Effector memory CD8-positive, alpha-beta T cell (primary cell): ENCODE results near the gene KPNB1.

Experiments
- ATAC-seq: fragments of 150-1000 bp; cut with Tn5 transposase; replicated peaks from 2 replicates; pipeline ENCODE4 v1.10.0; 2021; ENCODE audit warnings: mild to moderate bottlenecking, moderate library complexity
- DNase-seq, 3 experiments: peaks; one replicate each; pipeline ENCODE4 v3.0.0; 2021
- H3K27ac Mint-ChIP-seq, 2 donors: one replicate each; pipeline ENCODE4 v1.8.0; 2022; ENCODE audit warnings: mild to moderate bottlenecking in 2 of 2, mixed read lengths in 2 of 2, moderate library complexity in 2 of 2
- H3K27me3 Mint-ChIP-seq, 2 donors: one replicate each; pipeline ENCODE4 v1.8.0; 2022; ENCODE audit warnings: mixed read lengths in 2 of 2
- H3K36me3 Mint-ChIP-seq: one replicate; pipeline ENCODE4 v1.8.0; 2022; ENCODE audit warnings: mild to moderate bottlenecking, moderate library complexity, mixed read lengths; ENCODE audit not compliant: insufficient read depth
- H3K4me1 Mint-ChIP-seq, 2 donors: one replicate each; pipeline ENCODE4 v1.8.0; 2022; ENCODE audit warnings: low read depth in 2 of 2, mixed read lengths in 2 of 2
- H3K4me3 Mint-ChIP-seq, 2 donors: one replicate each; pipeline ENCODE4 v1.8.0; 2022; ENCODE audit warnings: mild to moderate bottlenecking in 2 of 2, mixed read lengths in 2 of 2, moderate library complexity in 2 of 2
- H3K9me3 Mint-ChIP-seq, 2 donors: one replicate each; pipeline ENCODE4 v1.8.0; 2022; ENCODE audit warnings: mixed read lengths in 2 of 2
- total RNA-seq, 9 experiments: gene quantifications; one replicate each; lab custom pipeline; 2026; lab: John Stamatoyannopoulos, UW

KPNB1 gene
- total RNA-seq = 260 to 1,003 (median 366) reads per million in 9 experiments

- Mint-ChIP-seq H3K4me1 (peaks cover 22 to 55% of the 10 kb centered on the region in 2 donors), H3K27me3 (no peaks in the 10 kb centered on the region), H3K36me3 (peaks cover 47% of the 10 kb centered on the region), H3K27ac (peak within 1 kb of the TSS; percentile 87 to 90), H3K4me3 (peak within 1 kb of the TSS; percentile 84 to 87), H3K9me3 (no peaks in the 10 kb centered on the region)
- peak; percentile 94 to 96 (median 95) for DNase-seq
- ATAC-seq = peak; percentile 79
Observed at GRCh38 chr17:47649153-47649971, at the start of gene KPNB1. Gene KPNB1 (plus strand): TSS chr17:47649919. CDS start chr17:47650245, 326 bp downstream.

DNA sequence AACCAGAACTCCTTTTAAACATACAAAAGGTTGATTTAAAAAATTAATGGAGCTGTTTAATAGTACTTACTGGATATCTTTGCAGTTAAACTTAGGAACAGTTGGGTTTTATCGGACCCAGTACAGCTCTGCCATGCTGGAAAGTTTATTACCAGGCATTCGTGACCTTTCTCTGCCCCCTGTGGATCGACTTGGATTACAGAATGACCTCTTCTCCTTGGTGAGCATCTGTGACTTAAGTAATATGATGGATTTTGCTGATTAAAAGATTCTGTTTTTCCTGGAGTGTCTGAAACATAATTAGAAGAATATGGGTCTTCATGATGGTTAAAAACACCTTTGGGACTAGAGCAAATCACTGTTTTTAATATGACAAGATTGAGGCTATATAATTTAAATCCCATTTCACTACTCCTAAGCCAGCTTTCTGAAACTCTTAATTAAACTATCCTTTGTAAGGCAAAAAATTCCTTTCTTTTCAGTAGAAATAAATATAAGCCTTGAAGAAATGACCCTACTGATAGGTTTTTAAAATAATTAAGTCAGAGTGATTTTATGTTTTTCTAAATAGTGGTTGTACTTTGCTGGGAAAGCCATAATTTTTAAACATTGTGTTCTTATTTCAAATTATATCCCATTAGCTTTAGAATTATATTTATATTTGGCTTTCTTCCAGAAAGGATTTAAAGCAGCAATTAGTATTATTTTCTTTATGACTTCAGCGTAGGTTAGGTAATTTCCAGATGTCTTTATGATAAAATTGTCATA, 45.7 kb upstream of the KPNB1 start:
- H3K27me3 Mint-ChIP-seq = no peaks in the 10 kb centered on the region
- ATAC-seq = no peak
- H3K4me1 Mint-ChIP-seq = no peaks in the 10 kb centered on the region
- no peak overlapping the region for H3K4me3 Mint-ChIP-seq
- H3K36me3 Mint-ChIP-seq = peaks cover 64% of the 10 kb centered on the region
- DNase-seq = no peak
- H3K9me3 Mint-ChIP-seq = no peaks in the 10 kb centered on the region
- peak overlapping the region in 1 of 2 donors; percentile 81 for H3K27ac Mint-ChIP-seq

DNA sequence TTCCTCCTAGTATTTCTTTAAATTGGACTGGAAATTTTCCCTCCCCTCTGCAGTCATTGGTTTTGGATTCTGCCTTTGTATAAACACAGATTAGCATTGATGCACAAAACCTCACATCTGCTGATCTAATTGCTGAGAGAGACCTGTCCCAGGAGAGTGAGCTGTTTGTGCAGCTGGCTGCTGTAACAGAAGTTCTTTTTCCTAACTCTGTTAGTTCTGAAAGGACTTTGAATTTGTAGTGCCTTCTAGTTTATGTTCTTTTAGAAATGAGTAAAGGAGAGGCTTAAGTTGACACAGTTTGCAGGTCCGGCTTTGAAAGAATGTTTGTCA, 45.2 kb upstream of the KPNB1 start:
- no peak for DNase-seq
- Mint-ChIP-seq H3K27ac (peak overlapping the region in 1 of 2 donors; percentile 81), H3K9me3 (no peaks in the 10 kb centered on the region), H3K4me3 (no peak overlapping the region), H3K4me1 (no peaks in the 10 kb centered on the region), H3K36me3 (peaks cover 60% of the 10 kb centered on the region), H3K27me3 (no peaks in the 10 kb centered on the region)
- ATAC-seq = no peak

GRCh38 chr17:47605011-47605410, 44.7 kb upstream of the KPNB1 start:
- H3K4me3 Mint-ChIP-seq = no peak overlapping the region
- DNase-seq (no peak), ATAC-seq (no peak)
- H3K27me3 Mint-ChIP-seq = no peaks in the 10 kb centered on the region
- no peaks in the 10 kb centered on the region for H3K9me3 Mint-ChIP-seq
- peak overlapping the region in 1 of 2 donors; percentile 81 for H3K27ac Mint-ChIP-seq
- no peaks in the 10 kb centered on the region for H3K4me1 Mint-ChIP-seq
- peaks cover 56% of the 10 kb centered on the region for H3K36me3 Mint-ChIP-seq

DNA sequence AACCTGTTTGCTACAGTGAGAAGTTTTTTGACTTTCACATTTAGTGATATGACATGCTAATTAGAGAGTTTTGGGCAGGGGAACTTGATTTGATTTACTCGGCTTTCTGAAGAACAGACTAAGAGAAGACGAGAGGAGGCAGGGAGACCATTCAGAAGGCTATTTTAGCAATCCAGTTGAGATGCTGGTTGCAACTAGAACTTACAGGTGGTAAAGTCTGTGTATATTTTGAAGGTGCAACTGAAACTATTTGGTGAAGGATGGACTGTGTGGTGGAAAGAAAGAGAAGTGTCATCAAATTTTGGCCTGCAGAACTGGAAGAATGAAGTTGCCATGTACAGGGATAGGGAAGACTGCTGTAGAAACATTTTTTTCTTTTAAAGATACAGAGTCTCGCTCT, 42.2 kb upstream of the KPNB1 start:
- Mint-ChIP-seq H3K27ac (peak overlapping the region in 1 of 2 donors; percentile 8), H3K9me3 (no peaks in the 10 kb centered on the region), H3K4me3 (no peak overlapping the region), H3K27me3 (no peaks in the 10 kb centered on the region), H3K4me1 (no peaks in the 10 kb centered on the region), H3K36me3 (peaks cover 39% of the 10 kb centered on the region)
- DNase-seq (no peak), ATAC-seq (no peak)

DNA sequence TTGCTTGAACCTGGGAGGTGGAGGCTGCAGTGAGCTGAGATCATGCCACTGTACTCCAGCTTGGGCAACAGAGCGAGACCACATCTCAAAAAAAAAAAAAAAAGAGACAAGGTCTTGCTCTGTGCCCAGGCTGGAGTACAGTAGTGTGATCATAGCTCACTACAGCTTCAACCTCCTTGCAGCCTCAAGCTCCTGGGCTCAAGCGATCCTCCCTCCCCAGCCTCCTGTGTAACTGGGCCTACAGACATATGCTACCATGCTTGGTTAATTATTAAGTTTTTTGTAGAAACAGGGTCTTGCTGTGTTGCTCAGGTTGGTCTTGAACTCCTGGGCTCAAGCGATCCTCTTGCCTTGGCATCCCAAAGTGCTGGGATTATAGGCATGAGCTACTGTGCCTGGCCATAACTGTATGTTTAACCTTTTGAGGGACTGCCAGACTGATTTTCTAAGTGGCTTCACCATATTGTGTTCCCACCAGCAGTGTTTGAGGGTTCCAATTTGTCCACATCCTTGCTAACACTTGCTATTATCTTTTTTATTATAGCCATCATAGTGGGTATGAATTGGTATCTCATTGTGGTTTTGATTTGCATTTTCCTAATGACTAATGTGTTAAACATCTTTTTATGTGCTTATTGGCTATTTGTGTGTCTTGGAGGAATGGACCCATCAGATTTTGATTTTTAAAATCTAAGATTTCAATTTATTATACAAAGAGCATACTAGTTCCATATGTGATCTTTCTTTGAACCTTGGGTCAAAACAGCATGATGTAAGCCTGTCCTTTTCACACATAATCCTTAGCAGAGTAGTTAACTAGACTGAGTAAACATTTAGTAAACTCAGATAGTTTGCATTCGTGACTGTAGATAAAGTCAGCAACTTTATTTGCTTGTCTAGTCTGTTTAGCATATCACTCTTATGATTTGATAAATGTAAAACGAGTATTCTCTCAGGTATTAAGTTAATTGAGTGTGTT, 38.1 kb upstream of the KPNB1 start:
- DNase-seq (no peak), ATAC-seq (no peak)
- H3K27ac Mint-ChIP-seq = no peak overlapping the region
- H3K27me3 Mint-ChIP-seq = no peaks in the 10 kb centered on the region
- peaks cover 0 to 4% of the 10 kb centered on the region in 2 donors for H3K4me1 Mint-ChIP-seq
- H3K9me3 Mint-ChIP-seq = no peaks in the 10 kb centered on the region
- peaks cover 38% of the 10 kb centered on the region for H3K36me3 Mint-ChIP-seq
- no peak overlapping the region for H3K4me3 Mint-ChIP-seq

DNA sequence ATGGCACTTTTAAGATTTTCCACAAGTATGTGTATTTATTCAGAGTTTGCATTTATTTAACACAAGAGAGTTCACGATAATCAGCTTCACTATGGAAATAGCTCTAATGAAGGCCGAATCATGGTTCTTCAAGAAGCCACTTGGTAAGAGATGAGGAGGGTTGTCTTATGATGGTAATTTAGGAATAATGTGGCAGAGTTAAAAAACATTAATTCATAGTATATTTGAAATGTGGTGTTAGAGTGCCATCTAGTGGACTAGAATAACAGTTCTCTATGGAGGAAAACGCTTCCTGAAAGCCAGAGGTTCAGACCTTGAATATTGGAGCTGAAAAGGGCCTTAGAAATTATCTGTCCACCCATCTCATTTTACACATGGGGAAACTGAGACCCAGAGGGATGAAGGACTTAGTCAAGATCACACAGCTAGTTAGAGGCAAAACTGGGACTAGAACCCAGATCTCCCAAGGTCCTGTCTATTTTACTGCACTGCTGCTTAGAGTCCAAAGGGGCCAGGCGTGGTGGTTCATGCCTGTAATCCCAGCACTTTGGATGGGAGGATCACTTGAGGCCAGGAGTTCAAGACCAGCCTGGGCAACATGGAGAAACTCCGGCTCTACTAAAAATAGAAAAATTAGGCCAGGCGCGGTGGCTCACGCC, 33.8 kb upstream of the KPNB1 start:
- Mint-ChIP-seq H3K27ac (no peak overlapping the region), H3K4me3 (no peak overlapping the region), H3K27me3 (no peaks in the 10 kb centered on the region), H3K36me3 (peaks cover 71% of the 10 kb centered on the region), H3K9me3 (no peaks in the 10 kb centered on the region), H3K4me1 (peaks cover 4 to 5% of the 10 kb centered on the region in 2 donors)
- peak; percentile 56 for ATAC-seq
- DNase-seq = peak in 2 of 3 experiments; percentile 4 to 19

- DNase-seq (no peak), ATAC-seq (no peak)
- Mint-ChIP-seq H3K4me3 (no peak overlapping the region), H3K9me3 (no peaks in the 10 kb centered on the region), H3K36me3 (peaks cover 70% of the 10 kb centered on the region), H3K4me1 (peaks cover 4 to 5% of the 10 kb centered on the region in 2 donors), H3K27me3 (no peaks in the 10 kb centered on the region), H3K27ac (peak overlapping the region in 1 of 2 donors; percentile 54)
Observed at GRCh38 chr17:47618410-47618809, 31.3 kb upstream of the KPNB1 start.

DNA sequence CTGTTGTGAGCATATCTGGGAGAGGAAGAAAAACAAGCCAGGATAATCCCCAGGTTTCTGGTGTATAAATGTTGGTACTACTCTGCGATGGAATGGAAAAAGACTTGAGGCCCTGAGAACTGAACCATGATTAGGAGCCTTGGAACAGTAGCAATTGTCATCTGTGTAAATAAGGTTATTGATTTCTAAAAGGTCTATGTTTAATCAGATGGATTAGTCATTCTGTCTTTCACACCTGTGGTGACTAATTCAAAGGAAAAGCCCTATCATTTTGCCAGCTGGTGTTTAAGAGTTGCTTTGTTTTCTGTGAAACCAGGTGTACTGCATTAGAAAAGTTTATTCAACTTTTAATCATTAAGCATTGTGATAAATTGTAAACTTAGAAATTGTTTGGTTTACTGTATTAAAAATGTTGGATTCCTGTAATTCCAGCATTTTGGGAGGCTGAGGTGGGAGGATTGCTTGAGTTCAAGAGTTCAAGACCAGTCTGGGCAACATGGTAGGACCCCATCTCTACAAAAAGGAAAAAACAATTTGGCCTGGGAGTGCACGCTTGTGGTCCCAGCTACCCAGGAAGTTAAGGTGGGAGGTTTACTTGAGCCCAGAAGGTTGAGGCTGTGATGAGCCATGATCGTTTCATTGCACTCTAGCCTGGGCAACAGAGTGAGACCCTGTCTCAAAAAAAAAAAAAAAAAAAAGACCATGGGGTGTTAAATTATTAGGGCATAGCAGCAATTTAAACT, 29.0 kb upstream of the KPNB1 start:
- Mint-ChIP-seq H3K9me3 (no peaks in the 10 kb centered on the region), H3K36me3 (peaks cover 60% of the 10 kb centered on the region), H3K27ac (peak overlapping the region in 1 of 2 donors; percentile 80), H3K4me3 (no peak overlapping the region), H3K4me1 (peaks cover 4 to 5% of the 10 kb centered on the region in 2 donors), H3K27me3 (no peaks in the 10 kb centered on the region)
- ATAC-seq = no peak
- DNase-seq = no peak

- no peaks in the 10 kb centered on the region for H3K9me3 Mint-ChIP-seq
- H3K4me3 Mint-ChIP-seq = no peak overlapping the region
- no peak overlapping the region for H3K27ac Mint-ChIP-seq
- H3K36me3 Mint-ChIP-seq = peaks cover 53% of the 10 kb centered on the region
- DNase-seq (no peak), ATAC-seq (no peak)
- peaks cover 0 to 5% of the 10 kb centered on the region in 2 donors for H3K4me1 Mint-ChIP-seq
- H3K27me3 Mint-ChIP-seq = no peaks in the 10 kb centered on the region
Observed at GRCh38 chr17:47621293-47622179, 28.2 kb upstream of the KPNB1 start.

DNA sequence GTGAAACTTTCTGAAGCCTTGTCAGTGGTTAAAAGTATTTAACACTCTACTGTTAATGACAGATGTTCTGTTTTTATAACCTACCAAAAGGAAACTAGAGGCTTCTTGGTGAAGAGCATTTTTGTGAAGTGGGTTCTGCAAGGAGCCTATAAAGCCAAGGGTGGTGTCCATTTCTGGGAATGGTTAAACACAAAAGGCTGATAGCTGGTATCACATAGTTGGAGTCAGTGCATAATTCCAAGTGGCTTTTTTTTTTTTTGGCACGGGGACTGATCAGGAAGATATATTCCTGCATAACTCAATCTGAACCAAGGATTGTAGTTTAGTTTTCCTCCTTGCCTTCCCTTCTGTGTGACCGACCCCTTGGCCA, 27.6 kb upstream of the KPNB1 start:
- Mint-ChIP-seq H3K27ac (no peak overlapping the region), H3K4me3 (no peak overlapping the region)
- ATAC-seq = no peak

More for the DNA sequence above, 27.6 kb upstream of the KPNB1 start:
- no peak for DNase-seq
- Mint-ChIP-seq H3K9me3 (no peaks in the 10 kb centered on the region), H3K27me3 (no peaks in the 10 kb centered on the region), H3K36me3 (peaks cover 51% of the 10 kb centered on the region), H3K4me1 (peaks cover 0 to 5% of the 10 kb centered on the region in 2 donors)
